Activated CD8-positive, alpha-beta memory T cell treated with anti-CD3 and anti-CD28 coated beads for 1 hour (primary cell): ENCODE measurements around the gene AMMECR1L.
"Not testable (repeated sequence)": the region's sequence is repeated elsewhere in the genome, so short reads cannot be mapped to it uniquely, and the experiment has no call there.

Experiments used
- DNase-seq, 2 donors: peaks; one replicate each; pipeline ENCODE4 v3.0.0-alpha.2; 2020; ENCODE audit warnings: low read depth in 1 of 2; ENCODE audit errors: extremely low read depth in 1 of 2

The AMMECR1L gene

GRCh38 chr2:127885780-127886592, at the start of gene AMMECR1L:
Gene AMMECR1L (minus strand): TSS chr2:127885956. CDS start chr2:127874234, 11,722 bp downstream.
- peak; percentile 40 for DNase-seq

DNA sequence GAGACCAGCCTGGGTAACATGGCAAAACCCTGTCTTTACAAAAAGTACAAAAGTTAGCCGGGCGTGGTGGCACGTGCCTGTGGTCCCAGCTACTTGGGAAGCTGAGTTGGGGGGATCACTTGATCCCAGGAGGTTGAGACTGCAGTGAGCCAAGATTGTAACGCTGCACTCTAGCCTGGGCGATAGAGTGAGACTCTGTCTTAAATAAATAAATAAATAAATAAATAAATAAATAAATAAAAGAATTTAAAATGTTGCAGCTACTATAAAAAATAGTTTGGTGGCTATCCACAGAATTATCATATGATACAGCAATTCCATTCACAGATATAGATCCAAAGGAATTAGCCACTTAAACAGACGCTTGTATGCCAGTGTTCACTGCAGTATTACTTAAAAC, 49.6 kb upstream of the AMMECR1L start:
- DNase-seq = no peak

GRCh38 chr2:127932199-127932876, 46.6 kb upstream of the AMMECR1L start:
- no peak for DNase-seq

DNA sequence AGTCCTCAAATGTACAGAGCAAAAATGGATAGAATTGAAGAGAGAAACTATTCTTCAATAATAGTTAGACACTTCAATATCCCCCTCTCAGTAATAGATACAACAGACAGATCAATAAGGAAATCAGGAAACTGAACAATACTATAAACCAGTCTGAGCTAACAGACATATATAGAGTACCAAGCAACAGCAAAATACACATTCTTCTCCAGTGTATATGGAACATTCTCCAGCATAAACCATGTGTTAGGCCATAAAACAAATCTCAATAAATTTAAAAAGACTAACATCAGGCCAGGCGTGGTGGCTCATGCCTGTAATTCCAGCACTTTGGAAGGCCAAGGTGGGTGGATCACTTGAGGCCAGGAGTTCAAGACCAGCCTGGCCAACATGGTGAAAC, 43.7 kb upstream of the AMMECR1L start:
- DNase-seq = no peak

- DNase-seq = no peak
These were observed 41.6 kb upstream of the AMMECR1L start for GRCh38 chr2:127927384-127927783.

GRCh38 chr2:127917916-127918315, 32.2 kb upstream of the AMMECR1L start:
- no peak for DNase-seq

- DNase-seq = no peak
These were observed 28.2 kb upstream of the AMMECR1L start for GRCh38 chr2:127913808-127914457.

DNA sequence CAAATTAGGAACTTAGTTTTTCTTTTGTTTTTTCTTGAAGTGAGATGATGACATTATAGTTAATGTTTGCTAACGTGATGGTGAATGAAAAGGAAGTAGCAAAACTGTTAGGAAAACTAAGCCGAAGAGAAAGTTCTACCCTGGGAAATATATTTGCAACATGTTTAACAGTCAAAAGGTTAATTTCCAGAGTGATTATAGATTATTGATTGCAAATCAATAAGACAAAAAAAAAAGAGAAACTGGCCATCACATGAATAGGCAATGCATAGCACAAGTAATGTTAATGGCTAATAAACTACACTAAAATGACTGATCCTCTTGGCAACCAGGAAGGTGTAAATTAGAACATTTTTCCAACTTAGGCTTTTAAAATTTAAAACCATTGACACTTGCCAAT, 26.0 kb upstream of the AMMECR1L start:
- no peak for DNase-seq

DNA sequence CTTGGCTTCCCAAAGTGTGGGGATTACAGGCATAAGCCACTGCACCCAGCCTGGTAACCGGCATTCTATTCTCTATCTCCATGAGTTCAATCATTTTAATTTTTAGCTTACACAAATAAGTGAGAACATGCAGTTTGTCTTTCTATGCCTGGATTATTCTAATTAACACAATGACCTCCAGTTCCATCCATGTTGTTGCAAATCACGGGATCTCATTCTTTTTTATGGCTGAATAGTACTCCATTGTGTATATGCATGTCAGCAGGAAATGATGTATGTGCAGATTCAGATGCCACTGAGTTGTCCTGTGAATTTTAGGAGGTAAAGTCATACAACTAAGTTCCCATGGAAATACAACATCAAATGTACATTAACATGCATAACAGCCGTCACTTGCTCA, 24.7 kb upstream of the AMMECR1L start:
- no peak for DNase-seq

- no peak for DNase-seq
These were observed 23.3 kb upstream of the AMMECR1L start for GRCh38 chr2:127909019-127909418.

- not testable (repeated sequence) for DNase-seq
These were observed 22.1 kb upstream of the AMMECR1L start for GRCh38 chr2:127907733-127908400.

DNA sequence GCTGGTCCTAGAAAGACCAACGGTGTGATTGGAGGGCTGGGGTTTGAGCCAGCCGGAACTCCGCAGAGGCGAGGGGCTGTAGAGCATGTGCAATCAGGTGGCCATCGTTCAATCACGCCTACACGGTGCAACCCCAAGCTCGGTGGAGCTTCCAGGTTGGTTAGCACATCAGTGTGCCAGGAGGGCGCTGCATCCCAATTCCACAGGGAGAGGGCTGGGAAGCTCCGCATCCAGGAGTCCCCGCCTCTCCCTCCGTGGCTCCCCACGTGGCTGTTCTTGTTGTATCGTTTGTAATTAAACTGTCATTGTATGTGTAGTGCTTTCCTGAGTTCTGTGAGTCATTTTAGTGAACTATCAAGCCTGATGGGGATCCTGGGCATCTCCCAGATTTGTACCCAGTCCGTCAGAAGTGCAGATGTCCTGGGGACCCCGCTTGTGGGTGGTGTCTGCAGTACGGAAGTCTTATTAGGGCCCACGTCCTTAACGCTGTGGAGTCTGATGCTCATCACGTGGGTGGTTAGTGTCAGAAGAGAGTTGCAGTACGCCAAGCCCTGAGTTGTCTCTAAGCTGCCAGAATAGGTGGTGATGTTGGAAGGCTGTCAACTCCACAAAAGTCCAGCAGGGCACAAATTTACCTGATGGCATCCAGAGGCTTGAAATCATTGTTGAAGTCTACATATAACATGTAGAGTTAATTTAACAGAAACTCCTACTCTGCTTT, 20.6 kb upstream of the AMMECR1L start:
- DNase-seq = no peak

- no peak for DNase-seq
These were observed 15.7 kb upstream of the AMMECR1L start for GRCh38 chr2:127901339-127902056.

DNA sequence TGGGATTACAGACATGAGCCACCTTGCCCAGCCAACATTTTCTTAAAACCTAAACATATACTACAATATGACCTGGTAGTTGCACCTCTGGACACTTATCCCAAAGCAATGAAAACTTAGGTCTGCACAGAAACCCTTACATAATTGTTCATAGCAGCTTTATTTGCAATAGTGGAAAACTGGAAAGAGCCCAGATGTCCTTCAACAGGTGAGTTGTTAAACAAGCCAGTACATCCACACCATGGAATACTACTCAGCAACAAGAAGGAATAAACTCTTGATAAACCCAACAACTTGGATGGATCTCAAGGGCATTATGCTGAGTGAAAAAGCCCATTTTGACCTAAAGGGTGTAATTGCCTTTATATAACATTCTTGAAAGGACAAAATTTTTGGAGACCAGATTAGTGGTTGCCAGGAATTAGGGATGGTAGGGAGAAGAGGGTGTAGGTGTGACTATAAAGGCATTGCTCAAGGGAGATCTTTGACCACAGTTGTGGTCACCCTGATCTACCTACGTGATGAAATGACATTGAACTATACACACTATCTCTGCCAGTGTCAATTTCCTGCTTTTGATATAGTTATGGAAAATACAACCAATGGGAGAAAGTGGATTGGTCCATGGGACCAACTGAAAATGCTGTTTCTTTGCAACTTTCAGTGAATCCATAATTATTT, 11.9 kb upstream of the AMMECR1L start:
- no peak for DNase-seq

DNA sequence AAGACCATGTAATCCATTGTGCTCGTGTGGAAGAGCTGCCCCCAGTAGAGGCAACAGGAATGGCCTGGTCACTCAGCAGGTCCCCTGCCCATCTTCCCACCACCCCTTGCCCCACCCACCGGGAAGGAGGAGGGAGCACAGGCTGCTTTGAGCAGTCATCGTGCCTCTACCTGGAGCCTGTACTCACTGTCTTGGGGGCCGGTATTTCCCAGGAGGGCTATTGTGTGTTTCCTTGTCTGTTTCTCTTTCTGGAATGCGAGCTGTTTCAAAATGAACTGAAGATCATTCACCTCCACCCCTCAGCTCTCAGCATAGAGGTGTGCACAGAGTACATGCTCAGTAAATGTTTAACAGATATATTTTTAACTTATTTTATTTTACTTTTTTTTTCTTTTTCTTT, 7.7 kb upstream of the AMMECR1L start:
- DNase-seq = no peak

- no peak for DNase-seq
These were observed 7.3 kb upstream of the AMMECR1L start for GRCh38 chr2:127893033-127893432.

DNA sequence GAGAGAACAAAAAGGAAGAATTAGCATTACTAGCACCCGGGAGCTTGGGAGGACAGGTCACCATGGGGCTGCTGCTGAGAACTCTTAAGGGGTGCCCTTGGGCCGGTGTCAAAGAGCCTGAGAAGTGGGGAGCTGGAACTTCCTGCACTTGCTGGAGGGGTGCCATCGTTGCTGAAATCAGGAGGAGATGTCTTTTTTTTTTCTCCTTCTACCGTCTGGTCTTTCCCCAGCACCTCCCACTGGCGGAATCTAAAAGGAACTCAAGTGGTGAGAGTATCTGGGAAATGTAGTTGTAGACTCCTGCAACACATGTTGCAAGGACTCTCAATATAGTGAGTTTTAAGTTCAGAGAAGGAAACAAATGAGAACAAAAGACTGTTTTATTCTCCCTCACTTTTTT, 6.1 kb upstream of the AMMECR1L start:
- DNase-seq = no peak

GRCh38 chr2:127890756-127891155, 5.0 kb upstream of the AMMECR1L start:
- not testable (repeated sequence) for DNase-seq

DNA sequence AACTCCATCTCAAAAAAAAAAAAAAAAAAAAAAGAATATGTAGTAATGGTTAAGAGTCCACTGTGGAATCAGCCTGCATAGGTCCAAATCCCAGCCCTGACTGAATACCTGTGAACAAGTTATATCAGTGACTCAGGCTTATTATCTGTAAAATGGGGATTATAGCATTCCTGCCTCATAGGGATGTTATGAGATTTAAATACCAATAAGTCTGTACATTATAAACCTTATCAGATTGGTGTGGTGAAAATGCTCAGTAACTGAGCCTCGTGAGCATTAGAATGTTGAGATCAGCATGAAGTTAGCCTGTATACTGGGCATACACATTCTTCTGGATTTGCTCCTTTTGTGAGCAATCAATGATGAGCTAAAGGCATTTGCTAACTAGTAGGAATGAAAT, 3.0 kb upstream of the AMMECR1L start:
- DNase-seq = no peak

DNA sequence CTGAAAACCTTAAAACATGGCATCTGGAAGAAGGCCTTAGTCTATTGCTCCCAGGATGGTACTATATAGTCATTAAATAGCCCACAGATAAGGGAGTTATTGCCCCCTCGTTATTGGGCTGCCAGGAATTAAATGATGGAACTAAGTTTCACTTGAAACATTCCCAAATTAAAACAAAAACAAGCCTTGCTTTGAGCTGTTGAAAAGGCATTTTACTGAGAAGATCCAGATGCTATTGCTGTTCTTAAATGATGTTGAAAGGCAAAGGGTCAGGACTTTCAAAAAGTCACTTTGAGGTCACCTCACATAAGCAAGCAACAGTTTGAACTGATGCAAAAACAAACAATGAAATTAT, 2.0 kb upstream of the AMMECR1L start:
- no peak for DNase-seq
